Measurements from ENCODE around the gene CSMD2. TPM values are rescaled to one million over a fixed set of nuclear protein-coding genes. Genes with fewer than 3 reads are reported as not detected.

The CSMD2 gene
- total RNA-seq, 4 donors from 2014 or later: 0.16 to 1.00 (median 0.27) TPM; not detected in 1

- TF ChIP-seq POLR2A (IDR thresholded peaks at IDR 0.05) (no peak), EP300 (IDR thresholded peaks at IDR 0.05; ENCODE audit: low read depth) (no peak), CTCF (IDR thresholded peaks at IDR 0.05) (no peak), POLR2AphosphoS5 (IDR thresholded peaks at IDR 0.05) (no peak)
- H3K4me1 ChIP-seq: no peaks in the 10 kb centered on the region
- intact Hi-C loops (cut with DNase I; ENCODE audit: low total_unique reads) (no loop called here), in situ Hi-C loops (cut with MboI; ENCODE audit: low pct_ligation_motif_present in 1 of 4, low pct_unique_long_range_greater_than_20kb in 1 of 4, low sequenced_read_pairs in 3 of 4) (no loop called here)
- H3K4me3 ChIP-seq: no peak overlapping the region
- H3K27me3 ChIP-seq: no peaks in the 10 kb centered on the region
- WGBS, 2 donors (ENCODE audit: low coverage in 1 of 2): 0 to 14% methylated on average over 1 of the region's 1 CpG
- H3K9me3 ChIP-seq: no peaks in the 10 kb centered on the region
- no peak overlapping the region for H3K27ac ChIP-seq
- H3K36me3 ChIP-seq: no peaks in the 10 kb centered on the region
- DNase-seq: no peak
Measured at GRCh38 chr1:33918368-33918767, 246.7 kb downstream of the CSMD2 start.

GRCh38 chr1:33916786-33917185 lies 248.2 kb downstream of the CSMD2 start:
- H3K9me3 ChIP-seq: no peaks in the 10 kb centered on the region
- H3K4me3 ChIP-seq: no peak overlapping the region
- no peak overlapping the region for H3K27ac ChIP-seq
- H3K4me1 ChIP-seq: no peaks in the 10 kb centered on the region
- in situ Hi-C loops (cut with MboI; ENCODE audit: low pct_ligation_motif_present in 1 of 4, low pct_unique_long_range_greater_than_20kb in 1 of 4, low sequenced_read_pairs in 3 of 4) (no loop called here), intact Hi-C loops (cut with DNase I; ENCODE audit: low total_unique reads) (no loop called here)
- no peaks in the 10 kb centered on the region for H3K36me3 ChIP-seq
- no peak for DNase-seq
- 88 to 91% methylated on average over 10 to 11 of the region's 11 CpGs for WGBS, 2 donors (ENCODE audit: low coverage in 1 of 2)
- no peaks in the 10 kb centered on the region for H3K27me3 ChIP-seq
- TF ChIP-seq CTCF (IDR thresholded peaks at IDR 0.05) (no peak), POLR2AphosphoS5 (IDR thresholded peaks at IDR 0.05) (no peak), EP300 (IDR thresholded peaks at IDR 0.05; ENCODE audit: low read depth) (no peak), POLR2A (IDR thresholded peaks at IDR 0.05) (no peak)

- TF ChIP-seq CTCF (IDR thresholded peaks at IDR 0.05) (no peak), EP300 (IDR thresholded peaks at IDR 0.05; ENCODE audit: low read depth) (no peak), POLR2A (IDR thresholded peaks at IDR 0.05) (no peak), POLR2AphosphoS5 (IDR thresholded peaks at IDR 0.05) (no peak)
- H3K27me3 ChIP-seq: no peaks in the 10 kb centered on the region
- in situ Hi-C loops (cut with MboI; ENCODE audit: low pct_ligation_motif_present in 1 of 4, low pct_unique_long_range_greater_than_20kb in 1 of 4, low sequenced_read_pairs in 3 of 4): no loop called here
- no peaks in the 10 kb centered on the region for H3K36me3 ChIP-seq
- WGBS, 2 donors (ENCODE audit: low coverage in 1 of 2): 52 to 89% methylated on average over 1 to 2 of the region's 2 CpGs
- intact Hi-C loops (cut with DNase I; ENCODE audit: low total_unique reads): no loop called here
- H3K27ac ChIP-seq: no peak overlapping the region
- no peak overlapping the region for H3K4me3 ChIP-seq
- no peaks in the 10 kb centered on the region for H3K4me1 ChIP-seq
- H3K9me3 ChIP-seq: no peaks in the 10 kb centered on the region
- no peak for DNase-seq
Measured at GRCh38 chr1:33914531-33914930, 250.5 kb downstream of the CSMD2 start.

GRCh38 chr1:33908324-33908956 lies 256.6 kb downstream of the CSMD2 start:
- no peaks in the 10 kb centered on the region for H3K9me3 ChIP-seq
- no peaks in the 10 kb centered on the region for H3K36me3 ChIP-seq
- intact Hi-C loops (cut with DNase I; ENCODE audit: low total_unique reads): no loop called here
- no peak overlapping the region for H3K4me3 ChIP-seq
- no peaks in the 10 kb centered on the region for H3K27me3 ChIP-seq
- no peak overlapping the region for H3K27ac ChIP-seq
- TF ChIP-seq CTCF (IDR thresholded peaks at IDR 0.05) (no peak), POLR2A (IDR thresholded peaks at IDR 0.05) (no peak), EP300 (IDR thresholded peaks at IDR 0.05; ENCODE audit: low read depth) (no peak), POLR2AphosphoS5 (IDR thresholded peaks at IDR 0.05) (no peak)
- 73 to 89% methylated on average over 7 to 11 of the region's 11 CpGs for WGBS, 2 donors (ENCODE audit: low coverage in 1 of 2)
- no peak for DNase-seq
- in situ Hi-C loops (cut with MboI; ENCODE audit: low pct_ligation_motif_present in 1 of 4, low pct_unique_long_range_greater_than_20kb in 1 of 4, low sequenced_read_pairs in 3 of 4): no loop called here
- H3K4me1 ChIP-seq: no peaks in the 10 kb centered on the region

Measured in transverse colon (tissue), 4 donors.